Activated CD4-positive, alpha-beta T cell treated with anti-CD3 and anti-CD28 coated beads, Interleukin-2, amount 10 ng/mL, durations not matched to agents 7 days and 5 days (primary cell): ENCODE measurements around the gene SLC43A1. TPM values are rescaled to one million over a fixed set of nuclear protein-coding genes. Genes with fewer than 3 reads are reported as not detected.

Experiments used
- CTCF ChIA-PET: fragments of 350-600 bp; sonication (Branson Sonifier 250); formaldehyde crosslinking; loops from one replicate; lab custom pipeline; 2021; ENCODE audit warnings: antibody characterized with exemption; lab: Charles Lee
- POLR2A ChIA-PET: fragments of 350-600 bp; sonication (Branson Sonifier 250); formaldehyde crosslinking; loops from one replicate; lab custom pipeline; 2021; ENCODE audit warnings: antibody characterized with exemption; lab: Charles Lee
- DNase-seq: peaks from one replicate; pipeline ENCODE4 v3.0.0-alpha.2; 2020
- H3K27ac Mint-ChIP-seq: one replicate; pipeline ENCODE4 v1.8.0; 2021; ENCODE audit warnings: mild to moderate bottlenecking, moderate library complexity, mixed read lengths
- H3K27me3 Mint-ChIP-seq: one replicate; pipeline ENCODE4 v1.8.0; 2021; ENCODE audit warnings: mixed read lengths
- H3K36me3 Mint-ChIP-seq: one replicate; pipeline ENCODE4 v1.8.0; 2021; ENCODE audit warnings: low read depth, mixed read lengths
- H3K4me1 Mint-ChIP-seq: one replicate; pipeline ENCODE4 v1.8.0; 2021; ENCODE audit warnings: mixed read lengths
- H3K4me3 Mint-ChIP-seq: one replicate; pipeline ENCODE4 v1.8.0; 2021; ENCODE audit warnings: mild to moderate bottlenecking, moderate library complexity, mixed read lengths
- H3K9me3 Mint-ChIP-seq: one replicate; pipeline ENCODE4 v1.8.0; 2021; ENCODE audit warnings: mixed read lengths
- total RNA-seq, 2 experiments: library from RNA; stranded (reverse); gene quantifications; one replicate each; pipeline ENCODE4 v1.2.3, GENCODE V29; 2021

Gene SLC43A1
- total RNA-seq, 2 experiments from 2014 or later = 22.9 to 23.4 TPM

DNA sequence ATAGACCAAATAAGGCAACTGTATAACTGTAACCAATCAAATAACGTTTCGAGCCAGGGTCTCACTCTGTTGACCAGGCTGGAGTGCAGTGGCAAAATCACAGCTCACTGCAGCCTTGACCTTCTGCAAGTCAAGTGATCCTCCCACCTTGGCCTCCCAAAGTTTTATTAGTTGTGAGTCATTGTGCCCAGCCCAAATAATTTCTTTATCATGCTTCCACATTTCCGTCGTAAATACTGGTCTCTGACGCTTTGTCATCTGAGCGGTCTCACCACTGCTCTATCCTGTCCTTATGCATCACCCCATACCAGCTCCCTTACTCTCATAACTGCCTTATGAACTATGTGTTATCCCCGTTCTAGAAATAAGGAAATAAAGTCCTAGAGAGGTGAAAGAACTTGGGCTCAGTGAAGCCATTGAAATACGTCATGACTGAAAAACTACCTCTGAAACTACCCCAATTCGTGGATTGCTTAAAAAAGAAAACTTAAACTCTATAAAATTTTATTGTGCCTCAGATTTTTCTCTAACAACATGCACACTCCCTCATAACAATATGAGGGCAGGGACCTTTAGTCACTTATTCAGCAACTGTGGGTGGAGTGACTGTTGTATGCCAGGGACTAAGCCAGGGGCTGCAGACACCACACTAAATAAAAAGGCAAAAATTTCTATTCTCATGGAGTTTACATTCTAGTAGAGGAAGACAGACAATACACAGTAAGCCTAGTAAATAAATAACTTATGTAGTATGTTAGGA is 71.0 kb downstream of the SLC43A1 start:
- H3K36me3 Mint-ChIP-seq = no peaks in the 10 kb centered on the region
- no peaks in the 10 kb centered on the region for H3K9me3 Mint-ChIP-seq
- no peak overlapping the region for H3K4me3 Mint-ChIP-seq
- CTCF ChIA-PET = interaction anchor here (1.9 kb wide), 1 partner anchor 12 kb away, joined by 6 read pairs; no protein-coding TSS in a partner anchor
- POLR2A ChIA-PET = no interaction called here
- DNase-seq = no peak
- H3K27ac Mint-ChIP-seq = no peak overlapping the region
- H3K4me1 Mint-ChIP-seq = no peaks in the 10 kb centered on the region
- peaks cover 9% of the 10 kb centered on the region for H3K27me3 Mint-ChIP-seq

DNA sequence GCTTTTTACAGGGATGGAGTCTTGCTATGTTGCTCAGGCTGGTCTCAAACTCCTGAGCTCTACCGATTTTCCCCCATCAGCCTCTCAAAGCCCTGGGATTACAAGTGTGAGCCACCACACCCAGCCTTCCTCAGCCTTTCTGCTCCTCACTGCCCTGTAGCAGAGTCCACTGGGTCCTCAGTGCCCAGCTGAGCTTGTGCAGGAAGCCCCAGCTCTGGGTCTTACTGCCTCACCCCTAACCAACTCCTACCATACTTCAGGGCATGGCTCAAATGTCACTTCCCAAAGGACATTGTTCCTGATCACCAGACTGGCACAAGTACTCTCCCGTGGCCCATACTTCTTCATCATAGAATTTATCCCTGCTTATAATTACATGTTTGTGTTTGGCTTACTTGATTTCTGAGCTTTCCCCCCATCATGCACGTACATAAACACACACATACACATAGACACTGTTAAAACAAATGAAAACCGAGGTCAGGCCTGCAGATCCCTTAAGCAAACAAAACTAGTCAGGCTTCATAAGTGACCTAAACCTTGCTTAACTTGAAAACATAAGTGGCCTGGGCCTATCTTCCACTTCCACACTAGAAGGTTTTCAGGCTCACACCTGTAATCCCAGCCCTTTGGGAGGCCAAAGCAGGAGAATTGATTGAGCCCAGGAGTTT is 74.6 kb downstream of the SLC43A1 start:
- CTCF ChIA-PET = interaction anchor here (1.6 to 2.1 kb wide), 3 partner anchors 9 to 13 kb away, joined by 6 to 11 read pairs (median 6); no protein-coding TSS in a partner anchor
- Mint-ChIP-seq H3K27ac (no peak overlapping the region), H3K36me3 (no peaks in the 10 kb centered on the region), H3K9me3 (no peaks in the 10 kb centered on the region), H3K4me3 (no peak overlapping the region), H3K27me3 (peaks cover 2% of the 10 kb centered on the region), H3K4me1 (no peaks in the 10 kb centered on the region)
- POLR2A ChIA-PET = no interaction called here
- DNase-seq = no peak

GRCh38 chr11:57439786-57440185 is 75.7 kb downstream of the SLC43A1 start:
- no peak for DNase-seq
- no peaks in the 10 kb centered on the region for H3K9me3 Mint-ChIP-seq
- CTCF ChIA-PET = interaction anchor here (1.3 to 2.1 kb wide), 4 partner anchors 9 to 40 kb away, joined by 3 to 11 read pairs (median 6); no protein-coding TSS in a partner anchor
- peaks cover 3% of the 10 kb centered on the region for H3K27me3 Mint-ChIP-seq
- no peaks in the 10 kb centered on the region for H3K36me3 Mint-ChIP-seq
- POLR2A ChIA-PET = no interaction called here
- no peaks in the 10 kb centered on the region for H3K4me1 Mint-ChIP-seq
- H3K27ac Mint-ChIP-seq = no peak overlapping the region
- H3K4me3 Mint-ChIP-seq = no peak overlapping the region

GRCh38 chr11:57438345-57439285 is 76.9 kb downstream of the SLC43A1 start:
- ChIA-PET CTCF (interaction anchor here (1.3 to 2.1 kb wide), 3 partner anchors 11 to 41 kb away, joined by 3 to 11 read pairs (median 5); no protein-coding TSS in a partner anchor), POLR2A (no interaction called here)
- no peaks in the 10 kb centered on the region for H3K36me3 Mint-ChIP-seq

DNA sequence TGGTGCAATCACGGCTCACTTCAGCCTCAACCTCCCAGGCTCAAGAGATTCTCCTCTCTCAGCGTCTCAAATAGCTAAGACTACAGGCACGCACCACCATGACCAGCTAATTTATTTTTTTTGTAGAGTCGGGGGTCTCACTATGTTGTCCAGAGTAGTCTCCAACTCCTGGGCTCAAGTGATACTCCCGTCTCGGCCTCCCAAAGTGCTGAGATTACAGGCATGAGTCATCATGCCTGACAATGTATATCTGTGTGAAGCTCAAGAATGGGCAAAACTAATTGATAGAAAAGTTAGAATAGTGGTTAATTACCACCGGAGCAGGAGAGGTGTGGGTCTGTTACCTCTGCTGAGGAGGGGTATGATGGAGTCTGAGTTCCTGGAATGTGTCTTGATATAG is 79.5 kb downstream of the SLC43A1 start:
- H3K4me3 Mint-ChIP-seq = no peak overlapping the region
- peaks cover 7% of the 10 kb centered on the region for H3K27me3 Mint-ChIP-seq
- H3K4me1 Mint-ChIP-seq = peaks cover 3% of the 10 kb centered on the region
- H3K27ac Mint-ChIP-seq = no peak overlapping the region
- ChIA-PET POLR2A (no interaction called here), CTCF (interaction anchor here (0.6 to 3.6 kb wide), 3 partner anchors 11 to 81 kb away, joined by 3 to 13 read pairs (median 4); no protein-coding TSS in a partner anchor)
- DNase-seq = no peak
- no peaks in the 10 kb centered on the region for H3K9me3 Mint-ChIP-seq
- H3K36me3 Mint-ChIP-seq = no peaks in the 10 kb centered on the region

More at GRCh38 chr11:57438345-57439285, 76.9 kb downstream of the SLC43A1 start:
- H3K27me3 Mint-ChIP-seq = peaks cover 7% of the 10 kb centered on the region
- no peak overlapping the region for H3K4me3 Mint-ChIP-seq
- H3K27ac Mint-ChIP-seq = no peak overlapping the region
- no peak for DNase-seq
- no peaks in the 10 kb centered on the region for H3K9me3 Mint-ChIP-seq
- H3K4me1 Mint-ChIP-seq = no peaks in the 10 kb centered on the region

DNA sequence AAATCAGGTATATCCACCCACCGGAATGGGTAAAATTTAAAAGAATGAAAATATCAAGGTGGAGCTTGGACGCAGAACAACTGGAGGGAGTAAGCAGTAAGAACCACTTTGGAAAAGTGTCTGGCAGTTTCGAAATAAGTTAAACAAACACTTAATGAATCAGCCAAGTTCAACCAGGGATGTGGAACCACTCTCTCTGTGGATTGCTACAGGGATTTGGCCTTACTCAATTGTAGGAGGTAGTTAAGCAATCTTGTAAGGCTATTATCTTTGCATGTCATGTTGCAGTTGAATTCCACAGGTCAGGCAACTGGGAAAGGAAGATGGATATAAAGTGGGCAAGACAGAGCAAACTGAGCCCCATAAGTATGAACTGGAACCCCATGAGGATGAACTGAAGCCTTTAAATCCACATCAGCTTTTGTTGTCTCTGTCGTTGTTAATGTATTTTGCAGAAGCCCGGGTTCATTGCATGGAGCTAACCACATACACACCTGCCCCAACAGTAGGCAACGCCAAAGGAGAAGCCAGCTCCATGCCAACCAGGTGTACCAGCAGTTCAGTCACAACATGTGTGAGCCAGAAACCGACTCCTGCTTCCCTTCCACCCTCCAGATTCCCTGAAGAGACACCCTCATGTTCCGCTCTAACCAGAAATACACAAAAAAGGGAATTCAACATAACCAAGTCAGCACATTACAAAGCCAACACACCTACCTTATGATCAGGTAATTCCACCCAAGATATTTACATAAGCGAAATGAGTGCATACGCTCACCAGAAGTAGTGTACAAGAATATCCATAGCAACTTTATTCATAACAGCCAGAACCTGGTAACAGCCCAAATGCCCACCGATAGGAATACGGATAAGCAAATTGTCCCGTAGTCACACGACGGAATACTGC is 80.6 kb downstream of the SLC43A1 start:
- CTCF ChIA-PET = interaction anchor here (3.6 kb wide), 1 partner anchor 10 kb away, joined by 13 read pairs; no protein-coding TSS in a partner anchor
- Mint-ChIP-seq H3K27ac (no peak overlapping the region), H3K27me3 (peaks cover 7% of the 10 kb centered on the region), H3K4me3 (no peak overlapping the region), H3K36me3 (no peaks in the 10 kb centered on the region), H3K9me3 (no peaks in the 10 kb centered on the region), H3K4me1 (peaks cover 3% of the 10 kb centered on the region)
- POLR2A ChIA-PET = no interaction called here
- DNase-seq = no peak

Other genes with a start within 250 kb of the SLC43A1 start
- gene TNKS1BP1, start 190.8 kb downstream of the SLC43A1 start, total RNA-seq = 10 to 100 TPM in 1 of 2 experiments, 1 to 10 TPM in 1; 8.9 to 10.4 TPM
- 100 to 1,000 TPM; 165 to 175 TPM for gene SSRP1, start 179.8 kb downstream of the SLC43A1 start, total RNA-seq
- not detected for gene P2RX3, start 177.3 kb downstream of the SLC43A1 start, total RNA-seq
- gene PRG3, start 134.6 kb downstream of the SLC43A1 start, total RNA-seq = not detected
- gene PRG2, start 125.1 kb downstream of the SLC43A1 start, total RNA-seq = under 1 TPM; 0.17 to 0.40 TPM
- 100 to 1,000 TPM in 1 of 2 experiments, 10 to 100 TPM in 1; 98.2 to 104 TPM for gene SLC43A3, start 88.6 kb downstream of the SLC43A1 start, total RNA-seq
- gene RTN4RL2, start 55.2 kb downstream of the SLC43A1 start, total RNA-seq = under 1 TPM in 1 of 2 experiments, not detected in 1; 0.35 TPM
- 10 to 100 TPM; 87.3 to 97.7 TPM for gene TIMM10, start 15.1 kb upstream of the SLC43A1 start, total RNA-seq
- gene SMTNL1, start 21.9 kb upstream of the SLC43A1 start, total RNA-seq = not detected
- gene UBE2L6, start 52.0 kb upstream of the SLC43A1 start, total RNA-seq = 100 to 1,000 TPM; 303 to 350 TPM
- gene SERPING1, start 82.0 kb upstream of the SLC43A1 start, total RNA-seq = under 1 TPM in 1 of 2 experiments, not detected in 1; 0.23 TPM
- under 1 TPM; 0.17 to 0.19 TPM for gene YPEL4, start 134.2 kb upstream of the SLC43A1 start, total RNA-seq
- 10 to 100 TPM; 17.1 to 21.2 TPM for gene CLP1, start 142.1 kb upstream of the SLC43A1 start, total RNA-seq
- gene ZDHHC5, start 152.4 kb upstream of the SLC43A1 start, total RNA-seq = 10 to 100 TPM; 62.9 to 65.5 TPM
- gene MED19, start 196.5 kb upstream of the SLC43A1 start, total RNA-seq = 10 to 100 TPM; 11.8 to 12.2 TPM
- 10 to 100 TPM; 62.9 to 74.2 TPM for gene TMX2, start 196.9 kb upstream of the SLC43A1 start, total RNA-seq
- 100 to 1,000 TPM; 129 to 181 TPM for gene SELENOH, start 225.8 kb upstream of the SLC43A1 start, total RNA-seq
- not detected for gene BTBD18, start 236.1 kb upstream of the SLC43A1 start, total RNA-seq
- gene CTNND1, start 246.1 kb upstream of the SLC43A1 start, total RNA-seq = 1 to 10 TPM; 5.1 TPM